ENCODE measurements around the gene EGR4.

Gene EGR4

DNA sequence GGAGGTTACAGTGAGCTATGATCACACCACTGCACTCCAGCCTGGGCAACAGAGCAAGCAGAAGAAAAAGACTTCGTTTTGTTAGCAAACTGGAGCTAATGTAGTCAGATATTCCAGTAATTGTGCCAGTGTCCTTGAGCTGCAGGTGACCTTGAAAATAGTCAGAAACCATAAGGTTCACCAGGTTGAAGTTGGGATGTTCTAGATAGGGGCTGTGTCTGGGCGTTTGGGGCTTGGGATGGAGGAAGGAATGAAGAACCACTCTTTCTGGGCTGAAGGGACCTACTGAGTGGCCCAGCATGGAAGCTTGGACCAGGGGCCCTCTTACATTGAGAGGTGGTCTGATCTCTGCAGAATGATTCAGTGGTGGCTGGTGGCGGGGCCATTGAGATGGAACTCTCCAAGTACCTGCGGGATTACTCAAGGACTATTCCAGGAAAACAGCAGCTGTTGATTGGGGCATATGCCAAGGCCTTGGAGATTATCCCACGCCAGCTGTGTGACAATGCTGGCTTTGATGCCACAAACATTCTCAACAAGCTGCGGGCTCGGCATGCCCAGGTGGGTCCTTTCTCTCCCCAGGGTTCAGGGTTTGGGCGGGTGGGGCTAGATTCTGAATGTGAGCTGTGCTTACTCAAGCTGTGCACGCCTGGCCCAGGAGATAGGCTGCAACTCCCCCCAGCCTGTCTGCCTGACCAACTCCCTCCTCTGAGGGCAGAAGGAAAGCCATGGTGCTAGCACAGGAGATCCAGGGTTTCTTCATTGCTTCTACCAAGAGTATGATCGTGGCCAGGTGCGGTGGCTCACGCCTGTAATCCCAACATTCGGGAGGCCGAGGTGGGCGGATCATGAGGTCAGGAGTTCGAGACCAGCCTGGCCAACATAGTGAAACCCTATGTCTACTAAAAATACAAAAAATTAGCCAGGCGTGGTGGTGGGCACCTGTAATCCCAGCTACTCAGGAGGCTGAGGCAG, 42.2 kb downstream of the EGR4 start:
- Histone ChIP-seq H3K9me3 (ENCODE audit: control insufficient read depth, low read length) (no peaks in the 10 kb centered on the region), H3K27me3 (replicated peaks; ENCODE audit: control insufficient read depth, insufficient read depth, low read length, poor library complexity, severe bottlenecking) (no peaks in the 10 kb centered on the region), H3K27ac (ENCODE audit: insufficient read depth, low read length, poor library complexity, severe bottlenecking) (no peak overlapping the region), H3K4me3 (ENCODE audit: insufficient read depth, low read depth, low read length, poor library complexity, severe bottlenecking) (no peak overlapping the region), H3K36me3 (ENCODE audit: control insufficient read depth, insufficient read depth, low read length) (peaks cover 81% of the 10 kb centered on the region), H3K4me1 (ENCODE audit: control insufficient read depth, insufficient read depth, low read length, poor library complexity, severe bottlenecking) (no peaks in the 10 kb centered on the region)
- no peak for DNase-seq

GRCh38 chr2:73249636-73250035, 43.7 kb downstream of the EGR4 start:
- H3K4me1 ChIP-seq (ENCODE audit: control insufficient read depth, insufficient read depth, low read length, poor library complexity, severe bottlenecking), result no peaks in the 10 kb centered on the region
- H3K27ac ChIP-seq (ENCODE audit: insufficient read depth, low read length, poor library complexity, severe bottlenecking), result no peak overlapping the region
- no peak overlapping the region for H3K4me3 ChIP-seq (ENCODE audit: insufficient read depth, low read depth, low read length, poor library complexity, severe bottlenecking)
- H3K27me3 ChIP-seq (replicated peaks; ENCODE audit: control insufficient read depth, insufficient read depth, low read length, poor library complexity, severe bottlenecking), result no peaks in the 10 kb centered on the region
- peaks cover 95% of the 10 kb centered on the region for H3K36me3 ChIP-seq (ENCODE audit: control insufficient read depth, insufficient read depth, low read length)
- no peak for DNase-seq
- no peaks in the 10 kb centered on the region for H3K9me3 ChIP-seq (ENCODE audit: control insufficient read depth, low read length)

- Histone ChIP-seq H3K4me3 (ENCODE audit: insufficient read depth, low read depth, low read length, poor library complexity, severe bottlenecking) (no peak overlapping the region), H3K36me3 (ENCODE audit: control insufficient read depth, insufficient read depth, low read length) (peaks cover 89% of the 10 kb centered on the region), H3K4me1 (ENCODE audit: control insufficient read depth, insufficient read depth, low read length, poor library complexity, severe bottlenecking) (no peaks in the 10 kb centered on the region), H3K9me3 (ENCODE audit: control insufficient read depth, low read length) (no peaks in the 10 kb centered on the region), H3K27me3 (replicated peaks; ENCODE audit: control insufficient read depth, insufficient read depth, low read length, poor library complexity, severe bottlenecking) (no peaks in the 10 kb centered on the region), H3K27ac (ENCODE audit: insufficient read depth, low read length, poor library complexity, severe bottlenecking) (no peak overlapping the region)
- DNase-seq, result no peak
Measured at GRCh38 chr2:73246850-73247249, 46.5 kb downstream of the EGR4 start.

GRCh38 chr2:73244580-73244979, 48.8 kb downstream of the EGR4 start:
- DNase-seq, result no peak
- H3K9me3 ChIP-seq (ENCODE audit: control insufficient read depth, low read length), result no peaks in the 10 kb centered on the region
- peaks cover 82% of the 10 kb centered on the region for H3K36me3 ChIP-seq (ENCODE audit: control insufficient read depth, insufficient read depth, low read length)
- no peak overlapping the region for H3K4me3 ChIP-seq (ENCODE audit: insufficient read depth, low read depth, low read length, poor library complexity, severe bottlenecking)
- no peak overlapping the region for H3K27ac ChIP-seq (ENCODE audit: insufficient read depth, low read length, poor library complexity, severe bottlenecking)
- H3K27me3 ChIP-seq (replicated peaks; ENCODE audit: control insufficient read depth, insufficient read depth, low read length, poor library complexity, severe bottlenecking), result no peaks in the 10 kb centered on the region
- H3K4me1 ChIP-seq (ENCODE audit: control insufficient read depth, insufficient read depth, low read length, poor library complexity, severe bottlenecking), result no peaks in the 10 kb centered on the region

DNA sequence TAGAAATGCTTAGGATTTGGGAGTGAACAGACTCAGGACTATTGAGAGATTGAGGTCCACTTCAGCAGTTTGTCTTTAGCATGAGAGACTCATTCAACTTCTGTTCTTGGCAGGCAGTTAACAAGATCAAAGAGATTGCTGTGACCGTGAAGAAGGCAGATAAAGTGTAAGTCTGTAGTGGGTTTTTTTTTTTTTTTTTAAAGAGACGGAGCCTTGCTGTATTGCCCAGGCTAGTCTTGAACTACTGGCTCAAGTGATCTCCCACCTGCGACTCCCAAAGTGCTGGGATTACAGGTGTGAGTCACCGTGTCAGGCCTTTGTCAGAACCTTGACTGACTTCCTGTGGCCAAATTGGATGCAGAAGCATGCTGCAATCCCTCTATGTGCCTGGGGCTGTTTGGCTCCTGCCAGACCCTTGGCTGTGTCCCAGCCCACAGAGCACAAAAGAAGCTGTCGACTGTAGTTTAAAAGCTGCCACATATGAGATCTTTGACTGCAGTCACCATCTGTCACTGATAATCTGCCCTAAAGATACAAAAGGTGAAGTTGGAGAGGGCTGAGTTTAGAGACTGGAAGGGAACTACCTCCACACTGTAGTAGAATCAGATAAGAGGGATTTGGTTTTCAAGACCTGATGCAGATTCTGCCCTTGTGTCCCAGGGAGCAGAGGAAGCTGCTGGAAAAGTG, 49.3 kb downstream of the EGR4 start:
- no peak overlapping the region for H3K4me3 ChIP-seq (ENCODE audit: insufficient read depth, low read depth, low read length, poor library complexity, severe bottlenecking)

More for the DNA sequence above, 49.3 kb downstream of the EGR4 start:
- Histone ChIP-seq H3K9me3 (ENCODE audit: control insufficient read depth, low read length) (no peaks in the 10 kb centered on the region), H3K4me1 (ENCODE audit: control insufficient read depth, insufficient read depth, low read length, poor library complexity, severe bottlenecking) (no peaks in the 10 kb centered on the region), H3K27me3 (replicated peaks; ENCODE audit: control insufficient read depth, insufficient read depth, low read length, poor library complexity, severe bottlenecking) (no peaks in the 10 kb centered on the region), H3K36me3 (ENCODE audit: control insufficient read depth, insufficient read depth, low read length) (peaks cover 82% of the 10 kb centered on the region), H3K27ac (ENCODE audit: insufficient read depth, low read length, poor library complexity, severe bottlenecking) (no peak overlapping the region)
- no peak for DNase-seq

All from effector memory CD4-positive, alpha-beta T cell (primary cell).